Tongue (tissue), 2 donors: ENCODE measurements around the gene DARS1. TPM values are rescaled to one million over a fixed set of nuclear protein-coding genes. Genes with fewer than 3 reads are reported as not detected.
"Not testable (repeated sequence)": the region's sequence is repeated elsewhere in the genome, so short reads cannot be mapped to it uniquely, and the experiment has no call there.

Experiments
- DNase-seq: peaks from one replicate; pipeline ENCODE4 v3.0.0-alpha.2; 2015
- total RNA-seq: library from RNA; depleted of rRNA; stranded (reverse); fragments of >200 nt; gene quantifications from one replicate; pipeline ENCODE4 v1.2.3, GENCODE V29; 2014

Gene DARS1
- total RNA-seq, 1 donor from 2014 or later: 88.5 TPM

DNA sequence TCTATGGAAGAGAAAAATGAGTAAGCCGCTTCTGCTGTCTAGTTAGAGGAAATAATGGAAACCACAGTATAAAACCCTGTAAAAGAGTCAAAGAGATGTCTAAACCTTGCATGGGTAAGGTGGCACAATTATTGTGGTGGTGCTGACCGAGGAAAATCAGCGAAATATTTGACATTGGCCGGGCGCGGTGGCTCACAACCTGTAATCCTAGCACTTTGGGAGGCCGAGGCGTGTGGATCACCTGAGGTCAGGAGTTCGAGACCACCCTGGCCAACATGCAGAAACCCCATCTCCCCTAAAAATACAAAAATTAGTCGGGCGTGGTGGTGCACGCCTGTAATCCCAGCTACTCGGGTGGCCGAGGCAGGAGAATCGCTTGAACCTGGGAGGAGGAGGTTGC lies 108.7 kb downstream of the DARS1 start:
- not testable (repeated sequence) for DNase-seq

DNA sequence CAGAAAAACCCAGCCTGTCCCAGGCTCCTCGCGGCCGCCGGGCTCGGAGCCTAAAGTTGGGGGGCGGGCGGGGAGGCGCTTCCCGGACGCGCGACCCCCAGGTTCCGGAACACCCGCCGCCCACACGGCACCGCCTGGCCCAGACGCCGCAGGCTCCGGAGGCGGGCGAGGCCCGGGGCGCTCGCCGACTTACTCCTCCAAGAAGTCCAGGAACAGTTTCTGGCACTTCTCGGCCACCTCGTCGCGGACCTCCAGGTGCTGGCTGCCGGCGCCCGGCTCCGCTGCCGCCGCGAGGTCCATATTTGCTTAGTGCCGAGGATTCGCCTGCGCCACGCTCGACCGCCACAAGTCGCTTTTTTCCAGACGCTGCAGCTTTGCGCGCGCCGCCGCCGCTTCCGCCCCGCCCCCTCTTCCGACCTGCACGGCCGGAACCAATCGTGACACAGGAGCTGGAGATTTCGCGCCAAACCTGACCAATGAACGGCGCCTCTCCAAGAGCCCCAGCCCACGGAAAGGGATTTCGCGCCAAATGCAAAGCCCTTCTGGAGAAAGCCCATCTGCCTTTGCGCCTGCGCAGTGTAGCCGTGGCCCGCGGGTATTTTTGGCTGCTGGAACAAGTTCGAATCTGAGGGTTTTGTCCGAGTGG lies 109.2 kb downstream of the DARS1 start, which contains the start of gene MCM6:
Gene MCM6, minus strand, starts transcription at position 378 of the 646 bp plus-strand sequence. Its CDS starts 78 bp downstream, at position 300.
- peak; percentile 99 for DNase-seq

DNA sequence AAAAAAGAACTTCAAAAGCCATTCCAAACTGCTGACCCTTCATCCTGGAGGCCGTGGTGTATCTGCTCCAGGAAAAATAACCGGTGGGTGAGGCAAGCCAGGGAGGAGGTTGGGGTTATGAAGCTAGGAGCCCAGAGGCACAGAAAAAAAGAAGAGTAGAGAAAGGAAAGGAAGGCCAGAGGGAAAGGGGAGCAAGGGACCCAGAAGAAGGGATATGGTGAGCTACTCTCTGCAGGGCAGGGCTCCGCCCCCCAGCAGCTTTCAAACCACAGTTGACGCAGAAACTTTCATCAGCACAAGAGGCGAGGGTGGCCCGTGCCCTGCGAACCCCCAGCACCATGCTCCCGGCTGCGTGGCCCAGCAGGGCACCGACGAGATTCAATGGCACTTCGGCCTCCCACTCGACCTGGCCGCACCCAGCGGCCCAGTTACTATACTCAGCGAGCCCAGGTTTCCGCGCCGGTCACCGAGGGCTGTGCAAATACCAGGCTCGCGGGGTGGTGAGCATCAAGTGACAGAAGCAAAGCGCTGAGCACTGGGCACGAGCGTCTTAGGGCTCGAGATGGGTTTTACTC lies 109.8 kb downstream of the DARS1 start:
- DNase-seq: peak; percentile 53

DNA sequence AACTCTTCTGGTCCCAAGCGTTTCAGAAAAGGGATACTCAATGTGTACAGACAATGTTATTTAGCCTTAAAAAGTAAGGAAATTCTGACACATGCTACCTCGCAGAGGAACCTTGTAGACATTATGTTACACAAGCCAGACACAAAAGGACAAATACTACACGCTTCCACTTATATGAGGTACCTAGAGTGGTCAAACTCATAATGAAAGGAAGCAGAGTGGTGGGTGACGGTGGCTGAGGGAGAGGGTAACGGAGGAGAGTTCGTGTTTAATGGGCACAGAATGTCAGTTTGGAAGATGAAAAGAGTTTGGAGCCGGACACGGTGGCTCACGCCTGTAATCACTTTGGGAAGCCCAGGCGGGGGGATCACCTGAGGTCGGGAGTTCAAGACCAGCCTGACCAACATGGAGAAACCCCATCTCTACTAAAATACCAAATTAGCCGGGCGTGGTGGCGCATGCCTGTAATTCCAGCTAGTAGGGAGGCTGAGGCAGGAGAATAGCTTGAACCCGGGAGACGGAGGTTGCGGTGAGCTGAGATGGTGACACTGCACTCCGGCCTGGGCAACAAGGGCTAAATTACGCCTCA lies 110.6 kb downstream of the DARS1 start:
- DNase-seq: no peak

DNA sequence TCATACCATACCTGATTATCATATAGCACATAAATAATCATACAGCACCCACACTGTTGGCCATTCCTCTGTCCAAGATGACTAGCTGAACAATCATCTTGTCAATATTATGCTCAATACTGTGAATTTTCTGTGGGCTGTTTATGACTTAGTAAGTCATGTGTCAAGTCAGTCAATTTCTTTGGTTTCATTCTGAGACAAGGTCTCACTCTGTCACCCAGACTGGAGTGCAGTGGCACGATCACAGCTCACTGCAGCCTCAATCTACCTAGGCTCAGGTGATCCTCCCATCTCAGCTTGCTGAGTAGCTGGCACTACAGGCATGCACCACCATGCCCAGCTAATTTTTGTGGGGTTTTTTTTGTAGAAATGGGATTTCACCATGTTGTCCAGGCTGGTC lies 114.9 kb downstream of the DARS1 start:
- DNase-seq: no peak

DNA sequence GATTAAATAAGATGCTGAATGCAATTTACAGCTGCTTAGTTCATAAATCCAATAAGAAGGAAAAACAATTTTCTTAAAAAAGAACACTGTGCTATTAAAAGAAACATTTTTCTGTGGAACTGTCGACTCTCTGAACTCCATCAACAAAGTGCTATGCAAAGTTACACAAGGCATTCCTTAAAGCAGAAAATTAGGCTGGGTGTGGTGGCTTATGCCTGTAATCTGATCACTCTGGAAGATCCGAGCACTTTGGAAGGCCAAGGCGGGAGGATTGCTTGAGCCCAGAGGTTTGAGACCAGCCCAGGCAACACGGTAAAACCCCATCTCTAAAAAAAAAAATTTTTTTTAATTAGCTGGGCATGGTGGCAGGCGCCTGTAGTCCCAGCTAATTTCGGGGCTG lies 122.2 kb downstream of the DARS1 start:
- peak; percentile 21 for DNase-seq

DNA sequence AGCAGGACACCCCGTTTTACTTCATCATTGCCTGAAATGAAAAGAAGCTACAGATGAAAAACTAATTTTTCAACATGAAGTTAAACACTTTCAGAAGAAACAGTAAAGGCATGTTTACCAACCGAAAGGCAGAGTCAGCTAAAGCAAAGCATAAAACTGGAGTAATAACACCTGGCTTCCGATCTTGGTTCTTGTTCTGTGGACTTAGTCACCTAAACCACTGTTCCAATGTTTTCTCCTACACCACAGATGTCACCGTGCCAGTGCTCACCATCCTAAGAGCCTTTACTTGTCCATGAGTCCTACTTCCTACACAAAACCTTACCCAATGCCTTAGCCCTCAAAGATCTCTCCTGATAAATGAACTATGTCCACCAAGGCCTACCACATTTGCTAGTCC lies 122.7 kb downstream of the DARS1 start:
- DNase-seq: no peak

Other genes with a start within 250 kb of the DARS1 start
- gene UBXN4, start 243.8 kb downstream of the DARS1 start, total RNA-seq: 89.9 TPM
- gene LCT, start 148.4 kb downstream of the DARS1 start, total RNA-seq: not detected
- gene MCM6, start 109.2 kb downstream of the DARS1 start, total RNA-seq: 20.2 TPM
- gene CXCR4, start 132.5 kb upstream of the DARS1 start, total RNA-seq: 27.7 TPM